ENCODE data around the gene WDHD1.
A peak's percentile ranks its signal among the peaks of the same experiment; 100 is the strongest.
"Not testable (repeated sequence)": the region's sequence is repeated elsewhere in the genome, so short reads cannot be mapped to it uniquely, and the experiment has no call there.

The WDHD1 gene

GRCh38 chr14:54953609-54954008 lies 73.3 kb downstream of the WDHD1 start:
- DNase-seq (ENCODE audit: low read depth, low spot score), result not testable (repeated sequence)

GRCh38 chr14:54952803-54953202 lies 74.1 kb downstream of the WDHD1 start:
- DNase-seq (ENCODE audit: low read depth, low spot score), result not testable (repeated sequence)

GRCh38 chr14:54947230-54947629 lies 79.7 kb downstream of the WDHD1 start:
- no peak for DNase-seq (ENCODE audit: low read depth, low spot score)

DNA sequence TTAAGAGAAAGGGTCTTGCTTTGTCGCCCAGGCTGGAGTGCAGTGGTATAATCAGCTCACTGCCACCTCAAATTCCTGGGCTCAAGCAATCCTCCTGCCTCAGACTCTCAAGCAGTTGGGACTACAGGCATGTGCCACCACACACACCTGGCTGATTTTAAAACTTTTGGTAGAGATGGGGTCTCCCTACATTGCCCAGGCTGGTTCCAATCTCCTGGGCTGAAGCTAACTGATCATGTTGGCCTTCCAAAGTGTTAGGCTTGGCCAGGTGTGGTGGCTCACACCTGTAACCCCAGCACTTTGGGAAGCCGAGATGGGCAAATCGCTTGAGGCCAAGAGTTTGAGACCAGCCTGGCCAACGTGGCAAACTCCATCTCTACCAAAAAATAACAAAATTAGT lies 80.4 kb downstream of the WDHD1 start:
- DNase-seq (ENCODE audit: low read depth, low spot score), result no peak

DNA sequence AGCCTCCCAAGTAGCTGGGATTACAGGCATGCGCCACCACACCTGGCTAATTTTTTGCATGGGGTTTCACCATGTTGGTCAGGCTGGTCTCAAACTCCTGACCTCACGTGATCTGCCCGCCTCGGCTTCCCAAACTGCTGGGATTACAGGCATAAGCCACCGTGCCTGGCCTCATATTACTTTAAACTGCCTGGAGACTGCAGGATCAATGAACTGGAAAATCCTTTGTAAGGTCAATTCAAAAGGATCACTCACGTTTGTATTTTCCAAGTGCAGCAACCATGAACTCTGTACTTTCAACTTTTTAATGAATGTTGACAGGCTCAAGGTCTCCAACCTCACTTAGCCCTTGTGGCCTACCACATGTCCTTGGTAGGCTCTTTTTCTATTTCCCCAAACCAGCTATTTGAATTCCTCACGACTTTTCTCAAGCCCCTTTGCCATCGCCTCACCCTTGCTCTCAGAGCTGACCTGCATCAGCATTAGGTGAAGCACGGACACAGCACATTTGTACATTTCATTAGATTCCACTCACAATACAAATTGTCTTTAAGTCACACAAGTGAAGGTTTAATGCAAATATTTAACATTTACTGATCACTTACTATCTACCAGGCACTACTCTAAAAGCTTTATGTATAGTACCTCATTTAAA lies 82.0 kb downstream of the WDHD1 start:
- no peak for DNase-seq (ENCODE audit: low read depth, low spot score)

GRCh38 chr14:54942913-54943312 lies 84.0 kb downstream of the WDHD1 start:
- no peak for DNase-seq (ENCODE audit: low read depth, low spot score)

- DNase-seq (ENCODE audit: low read depth, low spot score), result no peak
Measured at GRCh38 chr14:54936816-54937215, 90.1 kb downstream of the WDHD1 start.

GRCh38 chr14:54935958-54936357 lies 90.9 kb downstream of the WDHD1 start:
- DNase-seq (ENCODE audit: low read depth, low spot score), result peak; percentile 11

- no peak for DNase-seq (ENCODE audit: low read depth, low spot score)
Measured at GRCh38 chr14:54935100-54935499, 91.8 kb downstream of the WDHD1 start.

GRCh38 chr14:54933006-54933405 lies 93.9 kb downstream of the WDHD1 start:
- no peak for DNase-seq (ENCODE audit: low read depth, low spot score)

- no peak for DNase-seq (ENCODE audit: low read depth, low spot score)
Measured at GRCh38 chr14:54931598-54932340, 95.1 kb downstream of the WDHD1 start.

- no peak for DNase-seq (ENCODE audit: low read depth, low spot score)
Measured at GRCh38 chr14:54931101-54931500, 95.8 kb downstream of the WDHD1 start.

DNA sequence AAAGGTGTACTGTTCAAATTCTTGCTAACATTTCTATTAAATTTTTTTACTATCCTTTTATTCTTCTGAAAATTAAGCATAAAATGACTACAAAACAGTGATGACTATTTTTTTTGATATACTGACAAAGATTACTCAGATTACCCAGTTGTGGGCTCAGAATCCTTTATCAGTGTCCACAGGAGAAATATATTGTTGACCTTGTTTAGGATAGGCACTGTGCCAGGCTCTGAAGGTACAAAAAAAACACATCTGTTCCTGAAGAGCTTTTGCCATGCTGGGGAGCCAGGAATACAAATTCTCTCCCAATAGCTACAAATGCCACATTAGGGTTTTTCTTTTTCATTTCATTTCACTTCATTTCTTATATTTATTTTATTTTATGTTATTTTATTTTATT lies 97.3 kb downstream of the WDHD1 start:
- no peak for DNase-seq (ENCODE audit: low read depth, low spot score)

GRCh38 chr14:54928216-54928615 lies 98.7 kb downstream of the WDHD1 start:
- no peak for DNase-seq (ENCODE audit: low read depth, low spot score)

DNA sequence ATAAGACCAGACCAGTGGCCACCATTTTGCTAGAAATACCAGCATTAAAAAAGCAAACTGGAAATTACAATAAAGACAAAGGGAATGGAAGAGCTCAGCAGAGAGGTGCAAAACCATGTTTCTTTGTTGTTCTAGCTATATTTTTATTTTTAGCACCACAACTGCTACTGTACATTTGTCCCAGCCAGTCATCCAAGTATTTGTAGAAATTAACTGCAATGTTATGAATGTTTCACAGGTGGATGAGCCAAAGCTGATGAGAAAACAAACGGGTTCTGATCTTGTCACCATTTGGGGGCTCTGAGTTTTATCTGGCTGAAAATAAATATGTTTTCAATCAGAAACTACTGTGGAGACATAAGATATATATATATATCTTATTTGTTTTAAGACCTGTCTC lies 99.3 kb downstream of the WDHD1 start:
- DNase-seq (ENCODE audit: low read depth, low spot score), result no peak

DNA sequence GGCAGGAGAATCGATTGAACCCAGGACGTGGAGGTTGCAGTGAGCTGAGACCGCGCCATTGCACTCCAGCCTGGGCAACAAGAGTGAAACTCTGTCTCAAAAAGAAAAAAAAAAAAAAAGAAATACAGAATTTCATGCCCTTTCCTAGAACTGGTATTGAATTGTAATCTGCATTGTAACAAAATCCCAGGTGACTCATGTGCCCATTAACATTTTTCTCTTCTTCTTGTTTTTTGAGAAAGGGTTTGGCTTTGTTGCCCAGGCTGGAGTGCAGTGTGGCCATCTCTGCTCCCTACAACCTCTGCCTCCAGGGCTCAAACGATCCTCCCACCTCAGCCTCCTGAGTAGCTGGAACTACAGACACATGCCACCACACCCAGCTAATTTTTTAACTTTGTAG lies 100.3 kb downstream of the WDHD1 start:
- DNase-seq (ENCODE audit: low read depth, low spot score), result not testable (repeated sequence)

GRCh38 chr14:54922598-54922997 lies 104.3 kb downstream of the WDHD1 start:
- no peak for DNase-seq (ENCODE audit: low read depth, low spot score)

DNA sequence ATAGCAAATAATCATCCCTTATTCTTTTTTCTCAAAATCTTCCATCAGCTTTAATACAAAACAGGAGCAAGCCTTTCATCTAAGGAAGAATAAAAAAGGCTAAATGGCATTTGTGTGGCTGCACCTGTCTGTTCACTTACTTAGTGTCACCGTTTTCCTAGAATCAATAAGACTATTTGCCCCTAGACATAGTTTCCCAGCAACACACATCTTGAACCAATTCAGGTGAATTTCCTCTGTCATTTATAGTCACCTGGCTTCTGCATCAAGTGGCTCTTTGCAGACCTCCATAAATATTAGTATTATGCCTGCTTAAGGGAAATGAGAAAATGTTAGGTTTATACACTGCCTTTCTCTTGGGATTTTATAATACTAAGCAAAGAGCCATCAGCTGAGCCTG lies 106.8 kb downstream of the WDHD1 start:
- no peak for DNase-seq (ENCODE audit: low read depth, low spot score)

GRCh38 chr14:54919330-54919729 lies 107.6 kb downstream of the WDHD1 start:
- DNase-seq (ENCODE audit: low read depth, low spot score), result no peak

- no peak for DNase-seq (ENCODE audit: low read depth, low spot score)
Measured at GRCh38 chr14:54918427-54918826, 108.5 kb downstream of the WDHD1 start.

- no peak for DNase-seq (ENCODE audit: low read depth, low spot score)
Measured at GRCh38 chr14:54916101-54916500, 110.8 kb downstream of the WDHD1 start.

DNA sequence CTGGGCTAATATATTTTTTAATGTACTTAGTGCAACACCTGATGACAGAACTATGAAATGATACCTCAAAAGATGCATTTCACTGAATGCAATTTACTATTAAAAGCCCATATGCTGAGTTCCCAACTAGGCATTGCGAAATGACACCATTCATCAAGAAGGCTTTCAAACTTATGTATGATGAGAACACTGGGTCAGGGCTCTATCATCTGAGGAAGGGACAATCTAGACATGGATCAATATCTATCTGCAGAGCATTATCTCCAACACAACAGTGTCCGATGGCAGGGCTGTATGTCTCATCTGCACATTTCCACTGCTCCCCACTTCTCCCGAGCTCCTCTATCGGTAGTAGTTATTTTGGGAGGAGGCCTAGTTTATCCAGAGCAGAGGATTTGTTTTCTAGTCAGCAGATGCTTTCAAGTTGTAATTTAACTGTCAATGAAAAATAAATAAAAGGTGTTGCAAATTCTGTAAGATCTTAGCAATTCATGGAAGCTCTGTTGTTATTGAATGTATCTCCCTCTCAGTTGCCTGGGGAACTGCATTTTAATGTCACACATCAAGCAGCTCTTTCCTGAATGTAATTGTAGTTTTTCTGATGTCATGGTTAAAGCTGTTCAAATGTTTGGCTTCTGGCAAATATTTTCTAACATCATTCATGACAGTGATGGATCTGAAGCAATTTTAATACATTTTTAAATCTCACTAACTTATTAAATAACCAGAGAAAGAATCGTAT lies 116.9 kb downstream of the WDHD1 start:
- no peak for DNase-seq (ENCODE audit: low read depth, low spot score)

- DNase-seq (ENCODE audit: low read depth, low spot score), result not testable (repeated sequence)
Measured at GRCh38 chr14:54908973-54909372, 117.9 kb downstream of the WDHD1 start.

Measured in astrocyte of the hippocampus (primary cell).